Left lung (tissue), 10 donors: ENCODE results near the gene GSTCD. TPM values are rescaled to one million over a fixed set of nuclear protein-coding genes. Genes with fewer than 3 reads are reported as not detected.
"Not testable (repeated sequence)": the region's sequence is repeated elsewhere in the genome, so short reads cannot be mapped to it uniquely, and the experiment has no call there.

Source experiments
- ATAC-seq: fragments of 200-7000 bp; cut with Tn5 transposase; one replicate; pipeline ENCODE4 v1.9.1; 2020; ENCODE audit warnings: moderate library complexity
- DNase-seq, 4 donors: peaks; one replicate each; pipeline ENCODE4 v3.0.0-alpha.2; 2013 to 2020
- H3K27ac ChIP-seq, 2 donors: fragments of 200-600 bp; sonication (generic) in 1 of 2; one replicate each; pipeline versions ENCODE4 v1.5.0 to v1.8.0; 2020 to 2021
- H3K27me3 ChIP-seq, 2 donors: fragments of 200-600 bp; sonication (generic) in 1 of 2; one replicate each; pipeline versions ENCODE4 v1.5.0 to v1.8.0; 2020 to 2021
- H3K36me3 ChIP-seq, 2 donors: fragments of 200-600 bp; sonication (generic) in 1 of 2; one replicate each; pipeline versions ENCODE4 v1.5.0 to v1.8.0; 2020 to 2021
- H3K4me1 ChIP-seq, 2 donors: fragments of 200-600 bp; one replicate each; pipeline ENCODE4 v1.8.0; 2021
- H3K4me3 ChIP-seq, 2 donors: fragments of 200-600 bp; sonication (generic) in 1 of 2; one replicate each; pipeline versions ENCODE4 v1.5.0 to v1.8.0; 2020 to 2021; ENCODE audit warnings: mild to moderate bottlenecking in 1 of 2
- H3K9me3 ChIP-seq, 2 donors: fragments of 200-600 bp; sonication (generic) in 1 of 2; one replicate each; pipeline versions ENCODE4 v1.5.0 to v1.8.0; 2020 to 2021
- CTCF ChIP-seq, 2 donors: fragments of 200-600 bp; sonication (generic) in 1 of 2; IDR thresholded peaks; one replicate each; pipeline versions ENCODE4 v1.5.0 to v1.8.0; 2021; ENCODE audit warnings: antibody characterized with exemption in 2 of 2
- intact Hi-C, 2 donors: fragments of 100-400 bp; cut with DNase I; formaldehyde crosslinking; loops; one replicate each; pipeline versions ENCODE4 v1.11.2 to v1.14.2; 2022
- polyA plus RNA-seq, 6 donors: library from polyadenylated mRNA; unstranded; fragments of 120-200 nt; gene quantifications; one replicate each; pipeline ENCODE4 v1.2.1, GENCODE V29; 2013; ENCODE audit not compliant: insufficient read length in 6 of 6
- total RNA-seq, 2 donors: library from RNA; stranded (reverse); fragmentation: NEBNext Ultra II Directional; extraction: Animal tissue kit (Norgen Biotek cat#: 25700); gene quantifications; one replicate each; pipeline ENCODE4 v1.2.1, GENCODE V29; 2021
- donor health status: DM: no; HTN: yes; CAD: no.
- donor health status: DM: no; HTN: no; CAD: no.

Gene GSTCD
- total and polyA plus RNA-seq, 8 donors = 10.8 to 16.9 (median 15.2) TPM

- TF ChIP-seq CTCF (IDR thresholded peaks at IDR 0.05) = no peak
- Histone ChIP-seq H3K27ac (no peak overlapping the region), H3K4me1 (no peaks in the 10 kb centered on the region), H3K4me3 (no peak overlapping the region), H3K27me3 (no peaks in the 10 kb centered on the region), H3K36me3 (peaks cover 0 to 18% of the 10 kb centered on the region in 2 donors), H3K9me3 (peaks cover 0 to 3% of the 10 kb centered on the region in 2 donors)
- DNase-seq (no peak), ATAC-seq (no peak)
- intact Hi-C loops = no loop called here
Observed at GRCh38 chr4:105837037-105837436, 128.5 kb downstream of the GSTCD start.

DNA sequence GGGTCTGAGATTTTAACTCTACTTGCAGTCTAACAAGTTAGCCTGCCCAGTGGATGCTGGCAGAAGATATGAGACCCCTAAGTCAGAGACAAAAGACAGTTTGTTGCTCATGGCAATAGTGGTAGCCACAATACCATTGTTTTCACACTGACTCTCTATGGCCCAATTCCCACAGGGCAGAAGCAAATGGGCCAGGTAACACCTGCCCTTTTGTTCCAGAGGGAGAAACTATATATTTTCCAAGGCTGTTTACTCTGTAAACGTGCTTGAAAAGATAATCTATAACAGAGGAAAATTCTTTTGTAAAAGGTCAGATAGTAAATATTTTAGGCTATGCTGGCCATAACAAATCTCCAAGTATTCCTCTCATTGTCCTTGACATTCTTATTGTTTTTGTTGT lies 129.5 kb downstream of the GSTCD start:
- no peak for ATAC-seq
- H3K9me3 ChIP-seq = peaks cover 0 to 3% of the 10 kb centered on the region in 2 donors
- H3K4me1 ChIP-seq = no peaks in the 10 kb centered on the region
- no peaks in the 10 kb centered on the region for H3K27me3 ChIP-seq
- no peak overlapping the region for H3K27ac ChIP-seq
- no peak for TF ChIP-seq CTCF (IDR thresholded peaks at IDR 0.05)
- H3K4me3 ChIP-seq = no peak overlapping the region
- H3K36me3 ChIP-seq = peaks cover 0 to 18% of the 10 kb centered on the region in 2 donors
- DNase-seq = no peak
- intact Hi-C loops = no loop called here

DNA sequence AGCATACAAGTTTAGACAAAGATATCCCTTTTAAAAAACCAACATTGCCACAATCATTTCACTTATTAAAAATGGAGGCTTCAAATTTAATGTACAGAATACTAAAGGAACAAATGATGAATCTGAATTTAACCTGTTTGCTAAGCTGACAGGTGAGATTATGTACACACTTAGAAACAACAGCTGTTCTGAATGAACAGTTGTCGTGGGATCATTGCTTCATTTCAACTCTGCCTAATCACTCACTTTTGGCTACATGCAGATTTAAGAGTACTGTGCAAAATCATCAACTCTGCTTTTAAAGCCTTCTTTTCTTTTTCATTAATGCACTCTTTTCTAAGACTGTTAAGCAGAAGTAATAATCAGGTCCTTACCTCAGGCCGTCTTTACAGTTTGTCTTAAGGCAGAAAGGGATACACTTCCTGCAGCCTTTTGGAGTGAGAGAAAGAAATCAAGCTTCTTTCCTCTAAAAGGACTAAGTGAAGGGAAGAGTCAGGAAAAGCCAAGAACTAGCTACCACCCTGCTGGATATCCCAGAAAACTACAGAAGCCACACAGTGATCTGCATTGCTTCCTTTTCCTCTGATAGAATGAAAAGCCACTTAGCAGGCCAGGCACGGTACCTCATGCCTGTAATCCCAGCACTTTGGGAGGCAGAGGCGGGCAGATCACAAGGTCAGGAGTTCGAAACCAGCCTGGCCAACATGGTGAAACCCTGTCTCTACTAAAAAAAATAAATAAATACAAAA lies 132.0 kb downstream of the GSTCD start:
- no peak overlapping the region for H3K27ac ChIP-seq
- H3K4me1 ChIP-seq = no peaks in the 10 kb centered on the region
- TF ChIP-seq CTCF (IDR thresholded peaks at IDR 0.05) = no peak
- H3K27me3 ChIP-seq = no peaks in the 10 kb centered on the region
- H3K36me3 ChIP-seq = peaks cover 0 to 11% of the 10 kb centered on the region in 2 donors
- ATAC-seq (no peak), DNase-seq (no peak)
- peaks cover 0 to 3% of the 10 kb centered on the region in 2 donors for H3K9me3 ChIP-seq
- intact Hi-C loops = no loop called here
- H3K4me3 ChIP-seq = no peak overlapping the region

DNA sequence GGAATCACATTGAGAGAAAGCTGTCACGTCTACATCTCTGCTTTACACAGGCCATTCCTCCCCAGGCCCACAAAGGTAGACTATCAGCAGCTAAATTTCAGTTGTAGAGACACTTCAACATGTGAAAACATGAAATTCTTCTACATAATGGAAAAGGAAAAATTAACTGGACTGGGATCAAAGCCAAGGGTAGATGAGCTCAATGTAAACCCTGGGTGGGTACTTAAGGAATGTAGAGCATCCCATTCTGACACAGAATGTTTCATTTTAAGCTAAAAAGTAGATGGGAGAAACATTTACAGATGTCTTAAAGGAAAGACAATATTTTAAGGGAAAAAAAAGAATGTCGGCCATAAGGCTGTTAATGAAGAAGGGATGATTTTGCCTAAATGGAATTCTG lies 135.4 kb downstream of the GSTCD start:
- DNase-seq (no peak), ATAC-seq (no peak)
- Histone ChIP-seq H3K4me3 (no peak overlapping the region), H3K27ac (no peak overlapping the region), H3K36me3 (no peaks in the 10 kb centered on the region), H3K4me1 (no peaks in the 10 kb centered on the region), H3K9me3 (no peaks in the 10 kb centered on the region), H3K27me3 (no peaks in the 10 kb centered on the region)
- no peak for TF ChIP-seq CTCF (IDR thresholded peaks at IDR 0.05)
- intact Hi-C loops = no loop called here

- DNase-seq (no peak), ATAC-seq (no peak)
- Histone ChIP-seq H3K27ac (no peak overlapping the region), H3K27me3 (no peaks in the 10 kb centered on the region), H3K9me3 (no peaks in the 10 kb centered on the region), H3K4me1 (no peaks in the 10 kb centered on the region), H3K36me3 (no peaks in the 10 kb centered on the region), H3K4me3 (no peak overlapping the region)
- TF ChIP-seq CTCF (IDR thresholded peaks at IDR 0.05) = no peak
- intact Hi-C loops = no loop called here
Observed at GRCh38 chr4:105845559-105845958, 137.0 kb downstream of the GSTCD start.

DNA sequence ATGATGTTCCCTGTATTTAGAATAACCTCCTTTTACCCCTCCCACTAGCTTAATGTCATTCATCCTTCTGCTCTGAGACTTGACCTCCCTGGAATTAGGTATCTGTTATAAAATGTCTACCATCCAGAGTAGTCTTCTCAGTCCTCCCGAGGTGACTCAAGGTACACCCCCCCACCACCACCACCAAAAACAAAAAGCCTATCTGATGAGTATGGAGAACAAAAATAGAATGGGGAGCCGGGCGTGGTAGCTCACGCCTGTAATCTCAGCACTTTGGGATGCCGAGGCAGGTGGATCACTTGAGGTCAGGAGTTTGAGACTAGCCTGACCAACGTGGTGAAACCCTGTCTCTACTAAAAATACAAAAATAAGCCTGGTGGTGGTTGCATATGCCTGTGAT lies 139.8 kb downstream of the GSTCD start:
- H3K27ac ChIP-seq, ATAC-seq, H3K36me3 ChIP-seq, H3K4me1 ChIP-seq, H3K9me3 ChIP-seq, DNase-seq, H3K4me3 ChIP-seq, intact Hi-C loops, H3K27me3 ChIP-seq: not testable (repeated sequence)
